HFF-Myc (cell line): Measurements from ENCODE around the gene PSG7.
"Not testable (repeated sequence)": the region's sequence is repeated elsewhere in the genome, so short reads cannot be mapped to it uniquely, and the experiment has no call there.

Experiments
- DNase-seq: peaks from one replicate; pipeline ENCODE4 v3.0.0-alpha.2; 2011; ENCODE audit warnings: low read depth; ENCODE audit errors: extremely low read depth
- H3K4me3 ChIP-seq: replicated peaks from 2 replicates; pipeline ENCODE4 v1.5.1; 2011; ENCODE audit warnings: low read depth, mild to moderate bottlenecking, control low read depth, low read length
- TF ChIP-seq, protein P1 (sequence below): IDR thresholded peaks from 2 replicates; pipeline ENCODE4 v1.5.1; 2012; ENCODE audit warnings: mild to moderate bottlenecking, low read depth, low read length, control low read depth; ENCODE audit errors: missing control alignments

PSG7 gene

GRCh38 chr19:42911731-42912130 is 25.3 kb downstream of the PSG7 start:
- not testable (repeated sequence) for DNase-seq, H3K4me3 ChIP-seq

- DNase-seq, H3K4me3 ChIP-seq: not testable (repeated sequence)
These were observed 30.8 kb downstream of the PSG7 start for GRCh38 chr19:42906162-42906561.

DNA sequence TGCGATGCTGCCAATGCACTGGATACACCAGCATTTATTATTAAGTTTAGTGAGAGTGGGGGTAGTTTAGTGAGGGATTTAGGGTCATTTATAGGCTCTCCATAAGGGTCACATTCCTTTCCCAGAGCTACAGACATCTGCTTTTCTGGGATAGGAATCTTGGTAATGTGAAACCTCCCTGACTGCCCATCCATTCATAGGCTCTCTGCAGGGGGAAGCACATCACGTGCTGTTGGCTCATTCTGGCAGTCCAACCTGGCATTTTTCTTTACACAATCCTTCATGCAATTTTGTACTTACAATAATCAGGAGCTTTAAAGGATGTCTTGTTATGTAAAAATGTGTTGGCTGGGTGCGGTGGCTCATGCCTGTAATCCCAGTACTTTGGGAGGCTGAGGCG is 36.4 kb downstream of the PSG7 start:
- H3K4me3 ChIP-seq, DNase-seq: not testable (repeated sequence)

DNA sequence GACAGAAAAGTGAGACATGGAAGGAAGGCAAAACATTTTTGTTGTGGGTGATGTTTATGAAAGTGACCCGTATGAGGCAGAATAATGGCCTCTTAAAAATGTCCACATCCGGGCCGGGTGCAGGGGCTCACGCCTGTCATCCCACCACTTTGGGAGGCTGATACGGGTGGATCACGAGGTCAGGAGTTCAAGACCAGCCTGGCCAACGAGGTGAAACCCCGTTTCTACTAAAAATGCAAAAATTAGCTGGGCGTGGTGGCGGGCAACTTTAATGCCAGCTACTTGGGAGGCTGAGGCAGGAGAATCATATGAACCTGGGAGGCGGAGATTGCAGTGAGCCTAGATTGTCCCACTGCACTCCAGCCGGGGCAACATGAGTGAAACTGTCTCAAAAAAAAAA is 37.3 kb downstream of the PSG7 start:
- not testable (repeated sequence) for DNase-seq, H3K4me3 ChIP-seq

DNA sequence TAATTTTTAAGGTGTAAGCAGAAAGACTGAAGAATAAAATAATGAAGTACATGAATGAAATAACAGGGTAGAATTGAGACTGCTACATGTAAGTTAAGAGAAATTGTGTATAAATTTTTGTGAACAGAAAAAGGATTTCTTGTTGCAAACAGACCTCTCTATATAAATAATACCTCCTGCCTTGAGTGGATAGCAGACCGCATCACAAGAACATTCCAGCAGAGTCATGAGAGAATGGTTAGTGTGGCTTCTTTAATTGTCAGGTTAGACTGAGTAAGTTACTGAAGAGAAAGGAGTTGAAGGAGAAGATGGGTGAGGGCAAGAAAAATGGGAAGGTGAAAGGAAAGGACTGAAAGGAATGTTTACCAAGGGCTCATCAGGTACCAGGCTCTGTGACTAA is 37.9 kb downstream of the PSG7 start:
- not testable (repeated sequence) for DNase-seq

DNA sequence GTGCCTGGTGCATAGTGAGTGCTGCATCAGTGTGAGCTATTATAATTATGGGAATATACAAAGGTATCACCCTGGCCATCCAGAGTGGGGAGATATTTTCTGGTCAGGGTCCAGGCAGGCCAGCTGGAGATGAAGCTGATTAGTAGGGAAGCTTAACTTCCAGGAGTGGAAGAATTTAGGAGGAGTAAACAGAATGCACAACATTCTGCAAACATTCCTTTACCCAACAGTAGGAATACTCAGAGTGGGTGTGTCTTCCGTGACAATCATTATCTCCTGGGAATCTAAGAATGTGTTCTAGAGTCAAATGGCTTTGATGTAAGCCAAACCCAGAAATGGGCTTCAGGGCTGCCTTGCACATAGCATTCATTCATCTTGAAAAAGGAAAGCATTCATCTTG is 38.4 kb downstream of the PSG7 start:
- not testable (repeated sequence) for DNase-seq, H3K4me3 ChIP-seq

More for the DNA sequence above, 37.9 kb downstream of the PSG7 start:
- H3K4me3 ChIP-seq = not testable (repeated sequence)

DNA sequence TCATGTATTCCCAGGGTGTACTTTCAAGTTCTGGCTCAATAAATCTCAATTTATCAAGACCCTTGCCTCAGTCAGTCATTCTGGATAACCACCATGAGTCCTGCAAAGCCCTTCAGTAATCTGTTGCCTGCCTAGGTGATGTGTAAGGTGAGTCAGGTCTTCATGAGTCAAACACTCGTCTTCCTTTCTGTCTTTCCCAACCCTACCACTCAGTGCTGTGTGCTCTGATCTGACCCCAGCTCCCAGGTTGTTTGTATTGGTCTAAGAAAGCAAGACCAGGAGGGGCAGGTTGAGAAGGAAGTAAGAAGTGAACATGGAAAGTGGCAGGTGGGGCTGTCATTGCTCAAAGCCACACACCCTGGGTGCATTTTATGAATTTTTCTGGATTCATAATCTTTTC is 39.3 kb downstream of the PSG7 start:
- DNase-seq, H3K4me3 ChIP-seq: not testable (repeated sequence)

DNA sequence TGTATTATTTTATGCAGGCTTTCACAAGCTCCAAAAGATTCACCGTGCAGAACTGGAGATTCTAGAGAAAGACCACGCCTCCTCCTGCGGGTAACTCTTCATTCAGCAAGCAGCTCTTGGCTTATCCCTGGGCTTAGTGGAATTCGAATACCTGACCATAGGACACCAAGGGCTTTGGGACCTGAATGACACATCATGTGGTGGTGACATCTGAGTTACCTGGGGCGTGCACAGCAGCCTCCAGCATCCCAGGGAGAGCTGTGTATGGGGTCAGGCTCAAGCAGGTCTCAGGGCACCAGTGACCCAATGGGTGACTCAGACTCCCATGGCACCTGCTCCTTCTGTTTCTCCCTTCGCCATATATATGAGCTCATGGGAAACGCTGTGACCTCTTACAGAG is 46.6 kb downstream of the PSG7 start:
- not testable (repeated sequence) for H3K4me3 ChIP-seq, DNase-seq

DNA sequence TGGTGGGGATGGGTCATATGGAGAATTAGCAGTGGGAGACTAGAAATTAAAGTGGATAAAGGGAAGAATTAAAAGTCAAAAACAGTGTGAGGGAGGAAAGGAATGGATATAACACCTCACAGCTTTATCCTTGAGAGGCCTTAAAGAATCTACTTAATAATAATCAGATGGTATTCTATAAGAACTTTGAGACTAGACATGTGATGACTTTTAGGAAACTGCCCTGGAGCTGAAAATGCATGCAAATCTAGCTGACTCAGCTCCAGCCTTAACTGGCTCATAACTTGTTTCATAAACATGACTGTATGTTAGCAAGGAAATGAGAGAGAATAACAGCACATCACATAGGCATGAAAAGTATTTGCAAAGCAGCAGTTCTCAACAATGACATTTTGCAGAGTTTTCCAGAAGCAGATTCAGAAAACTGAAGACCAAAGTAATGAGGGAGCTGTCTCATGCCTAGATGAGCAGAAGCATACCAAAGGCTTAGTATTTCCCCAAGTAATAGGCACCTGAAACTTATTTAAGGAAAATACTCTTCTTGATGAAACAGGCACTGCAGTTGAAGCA is 49.0 kb downstream of the PSG7 start:
- DNase-seq, H3K4me3 ChIP-seq: not testable (repeated sequence)

- not testable (repeated sequence) for H3K4me3 ChIP-seq, DNase-seq
These were observed 54.3 kb downstream of the PSG7 start for GRCh38 chr19:42882730-42883129.

DNA sequence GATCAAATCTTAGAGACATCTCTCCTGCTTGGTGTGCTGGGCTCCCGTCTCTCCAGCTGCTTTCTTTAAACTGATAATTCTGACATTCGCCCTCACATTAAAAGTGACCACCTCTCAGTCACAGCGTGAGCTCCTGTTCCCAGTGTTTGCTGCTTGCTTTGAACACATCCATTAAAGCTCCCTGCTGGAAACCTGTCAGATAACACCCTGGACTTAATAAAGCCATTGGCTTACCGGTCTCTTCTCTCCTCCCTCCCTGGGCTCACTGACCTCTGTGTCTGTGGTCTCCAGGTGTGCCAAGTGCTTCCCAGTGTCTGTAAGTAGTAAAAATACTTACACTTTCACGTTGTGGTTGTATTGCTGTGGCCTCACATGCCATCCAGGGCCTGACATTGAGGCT is 55.0 kb downstream of the PSG7 start:
- not testable (repeated sequence) for DNase-seq, H3K4me3 ChIP-seq

GRCh38 chr19:42881279-42881678 is 55.7 kb downstream of the PSG7 start:
- TF ChIP-seq, protein P1, sequence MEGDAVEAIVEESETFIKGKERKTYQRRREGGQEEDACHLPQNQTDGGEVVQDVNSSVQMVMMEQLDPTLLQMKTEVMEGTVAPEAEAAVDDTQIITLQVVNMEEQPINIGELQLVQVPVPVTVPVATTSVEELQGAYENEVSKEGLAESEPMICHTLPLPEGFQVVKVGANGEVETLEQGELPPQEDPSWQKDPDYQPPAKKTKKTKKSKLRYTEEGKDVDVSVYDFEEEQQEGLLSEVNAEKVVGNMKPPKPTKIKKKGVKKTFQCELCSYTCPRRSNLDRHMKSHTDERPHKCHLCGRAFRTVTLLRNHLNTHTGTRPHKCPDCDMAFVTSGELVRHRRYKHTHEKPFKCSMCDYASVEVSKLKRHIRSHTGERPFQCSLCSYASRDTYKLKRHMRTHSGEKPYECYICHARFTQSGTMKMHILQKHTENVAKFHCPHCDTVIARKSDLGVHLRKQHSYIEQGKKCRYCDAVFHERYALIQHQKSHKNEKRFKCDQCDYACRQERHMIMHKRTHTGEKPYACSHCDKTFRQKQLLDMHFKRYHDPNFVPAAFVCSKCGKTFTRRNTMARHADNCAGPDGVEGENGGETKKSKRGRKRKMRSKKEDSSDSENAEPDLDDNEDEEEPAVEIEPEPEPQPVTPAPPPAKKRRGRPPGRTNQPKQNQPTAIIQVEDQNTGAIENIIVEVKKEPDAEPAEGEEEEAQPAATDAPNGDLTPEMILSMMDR = peak; percentile 52
- not testable (repeated sequence) for DNase-seq, H3K4me3 ChIP-seq

- not testable (repeated sequence) for DNase-seq, H3K4me3 ChIP-seq
These were observed 56.4 kb downstream of the PSG7 start for GRCh38 chr19:42880621-42881020.

DNA sequence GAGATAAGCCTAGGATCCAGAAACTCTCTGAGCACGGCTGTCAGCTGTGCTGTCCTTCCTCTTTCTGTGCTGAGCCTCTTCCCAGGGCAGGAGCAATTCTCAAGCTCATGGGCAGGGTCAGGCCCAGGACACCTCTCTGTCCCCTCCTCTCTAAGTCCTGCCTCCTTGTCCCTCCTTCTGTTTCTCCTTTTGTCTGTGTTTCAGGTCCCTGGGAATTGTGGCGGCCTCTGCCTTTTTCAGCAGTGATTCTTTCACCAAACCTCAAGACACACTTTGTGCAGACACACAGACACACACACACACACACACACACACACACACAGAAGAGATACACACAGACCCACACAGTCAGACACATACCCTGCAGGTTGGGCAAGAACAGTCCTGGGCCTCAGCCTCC is 57.4 kb downstream of the PSG7 start, which contains the start of gene PSG1:
Gene PSG1, minus strand, starts transcription at position 101 of the 400 bp plus-strand sequence. CDS start 132 bp downstream, outside the sequence.
- no peak within 1 kb of the TSS for H3K4me3 ChIP-seq
- TF ChIP-seq, protein P1 = no peak

GRCh38 chr19:42876596-42876995 is 60.4 kb downstream of the PSG7 start:
- not testable (repeated sequence) for DNase-seq, H3K4me3 ChIP-seq

More for the DNA sequence above, 57.4 kb downstream of the PSG7 start, which contains the start of gene PSG1:
- DNase-seq = no peak

DNA sequence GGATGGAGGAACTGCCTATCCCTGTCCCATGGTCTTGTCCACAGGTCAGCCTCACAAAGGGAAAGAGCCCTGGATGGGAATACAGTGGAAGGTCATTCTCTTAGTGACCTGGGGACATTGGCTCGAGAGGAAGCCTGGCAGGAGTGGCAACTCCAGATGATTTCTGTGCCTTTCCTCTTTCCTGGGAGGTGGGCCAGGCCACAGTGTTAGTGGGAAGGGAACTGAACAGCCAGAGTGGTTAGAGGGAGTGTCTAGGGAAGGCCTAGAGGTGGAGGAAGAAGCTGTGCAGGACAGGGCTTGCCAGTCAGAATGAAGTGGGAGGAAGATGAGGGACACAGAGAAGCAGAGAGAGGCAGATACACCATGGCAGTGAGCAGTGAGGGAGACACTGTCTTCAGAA is 61.1 kb downstream of the PSG7 start:
- not testable (repeated sequence) for DNase-seq, H3K4me3 ChIP-seq
